Activated CD4-positive, alpha-beta T cell treated with anti-CD3 and anti-CD28 coated beads, Interleukin-2, amount 50 U/mL, for 16 hours (primary cell): ENCODE data around the gene PI4KA.
A peak's percentile ranks its signal among the peaks of the same experiment; 100 is the strongest.

ENCODE experiments used
- DNase-seq: peaks from one replicate; pipeline ENCODE4 v3.0.0-alpha.2; 2020

The PI4KA gene

DNA sequence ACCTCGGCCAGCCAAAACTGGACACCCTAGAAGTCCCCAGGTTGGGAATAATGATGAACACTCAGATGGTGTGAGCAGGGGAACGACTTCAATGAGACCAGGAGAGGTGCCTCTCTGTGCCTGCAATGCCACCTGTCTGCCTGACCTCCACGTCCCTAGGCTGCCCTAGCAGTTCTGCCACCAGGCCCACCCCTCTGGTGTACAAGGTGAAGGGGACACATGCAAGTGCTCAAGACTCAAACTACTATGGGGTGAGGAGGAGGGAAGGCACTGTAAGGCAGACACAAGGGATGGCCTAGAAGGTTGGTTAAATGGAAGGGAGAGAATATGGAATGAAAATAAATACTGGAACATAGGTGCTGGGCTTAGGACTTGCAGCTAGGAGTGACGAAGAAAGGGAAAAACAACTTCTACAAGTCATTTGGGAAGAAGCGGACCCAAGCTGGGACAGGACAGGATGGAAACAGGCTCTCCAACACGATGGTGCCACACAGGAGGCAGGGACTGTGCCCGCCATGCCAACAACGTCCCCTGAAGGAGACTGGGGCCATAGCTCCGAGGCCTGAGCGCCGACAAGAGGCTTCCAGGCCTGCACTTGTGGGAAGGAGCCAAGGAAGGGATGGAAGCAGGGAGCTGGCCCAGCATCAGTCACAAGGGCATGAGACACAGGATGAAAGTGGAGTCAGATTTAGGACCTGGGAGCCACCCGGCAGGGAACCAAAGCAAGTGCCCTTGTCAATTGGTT is 66.2 kb downstream of the PI4KA start:
- DNase-seq: no peak

- no peak for DNase-seq
These were observed 69.8 kb downstream of the PI4KA start for GRCh38 chr22:20788627-20789344.

GRCh38 chr22:20787746-20788626 is 70.6 kb downstream of the PI4KA start:
- no peak for DNase-seq

DNA sequence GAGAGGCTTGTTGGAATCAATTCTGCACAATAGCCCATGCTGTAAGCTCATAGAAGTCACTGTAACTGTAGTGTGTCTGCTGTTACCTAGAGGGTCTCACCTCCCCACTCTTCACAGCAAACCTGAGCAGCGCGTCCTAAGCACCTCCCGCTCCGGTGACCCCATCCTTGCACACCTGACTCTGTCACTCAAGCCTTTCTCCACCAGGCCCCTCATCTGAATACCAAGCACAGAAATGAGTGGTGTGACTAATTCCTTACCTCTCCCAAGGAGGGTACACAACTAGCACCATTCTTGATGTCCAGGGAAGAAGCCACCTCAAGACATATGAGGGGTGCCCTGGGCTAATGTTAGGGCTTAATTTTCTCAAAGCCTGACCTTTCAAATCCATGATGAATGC is 71.4 kb downstream of the PI4KA start:
- DNase-seq: no peak

DNA sequence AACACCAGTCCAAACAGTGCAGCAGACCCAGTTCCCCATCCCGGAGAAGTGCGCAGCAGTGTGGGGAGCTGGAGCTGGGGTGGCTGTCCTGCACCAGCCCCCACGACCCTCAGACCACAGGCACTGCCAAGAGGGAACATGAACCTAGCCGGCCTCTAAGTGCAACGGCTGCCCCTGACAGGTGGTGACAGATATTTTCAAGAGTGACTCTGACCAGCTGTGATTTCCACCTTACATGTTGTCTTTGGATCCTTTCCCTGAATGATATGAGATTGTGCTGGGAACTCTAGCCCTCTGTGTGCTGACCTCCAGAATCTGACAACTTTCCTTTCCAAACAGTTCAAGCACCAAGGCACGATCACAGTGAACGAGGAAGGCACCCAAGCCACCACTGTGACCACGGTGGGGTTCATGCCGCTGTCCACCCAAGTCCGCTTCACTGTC is 72.1 kb downstream of the PI4KA start:
- no peak for DNase-seq

- DNase-seq: no peak
These were observed 72.6 kb downstream of the PI4KA start for GRCh38 chr22:20786048-20786447.

GRCh38 chr22:20785415-20785814 is 73.2 kb downstream of the PI4KA start:
- DNase-seq: no peak

DNA sequence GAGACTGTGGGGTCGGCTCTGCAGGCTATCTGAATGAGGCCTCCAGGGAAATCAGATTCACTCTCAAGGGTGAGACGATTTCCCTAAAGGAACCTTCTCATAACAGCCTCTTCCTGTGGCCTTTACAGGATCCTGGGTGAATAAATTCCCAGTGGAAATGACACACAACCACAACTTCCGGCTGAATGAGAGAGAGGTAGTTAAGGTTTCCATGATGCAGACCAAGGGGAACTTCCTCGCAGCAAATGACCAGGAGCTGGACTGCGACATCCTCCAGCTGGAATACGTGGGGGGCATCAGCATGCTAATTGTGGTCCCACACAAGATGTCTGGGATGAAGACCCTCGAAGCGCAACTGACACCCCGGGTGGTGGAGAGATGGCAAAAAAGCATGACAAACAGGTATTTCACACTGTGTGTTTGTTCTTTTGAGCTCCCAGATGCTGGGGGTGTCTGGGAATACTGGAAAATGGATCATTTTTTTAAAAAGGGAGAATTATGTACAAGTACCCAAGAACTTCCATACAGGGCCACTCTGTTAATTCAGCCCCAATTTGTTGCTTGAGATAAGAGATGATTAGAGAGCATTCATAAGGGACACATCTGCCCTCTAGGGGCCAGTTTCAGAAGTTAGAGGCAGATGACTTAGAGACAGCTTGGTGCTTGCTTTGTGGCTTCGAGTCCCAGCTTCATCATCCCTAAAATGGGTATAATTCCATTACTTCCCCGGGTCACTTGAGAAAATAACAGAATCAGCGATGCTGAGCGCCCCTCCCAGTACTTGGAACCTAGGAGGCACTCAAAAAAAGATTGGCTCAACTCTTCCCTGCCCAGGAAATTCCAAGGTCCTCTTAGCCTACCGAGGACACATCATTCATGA is 74.5 kb downstream of the PI4KA start:
- DNase-seq: peak; percentile 59

- no peak for DNase-seq
These were observed 75.3 kb downstream of the PI4KA start for GRCh38 chr22:20783300-20783673.

- no peak for DNase-seq
These were observed 75.9 kb downstream of the PI4KA start for GRCh38 chr22:20782596-20783299.

- DNase-seq: no peak
These were observed 76.5 kb downstream of the PI4KA start for GRCh38 chr22:20782083-20782482.

GRCh38 chr22:20781272-20781990 is 77.2 kb downstream of the PI4KA start:
- DNase-seq: peak; percentile 72

DNA sequence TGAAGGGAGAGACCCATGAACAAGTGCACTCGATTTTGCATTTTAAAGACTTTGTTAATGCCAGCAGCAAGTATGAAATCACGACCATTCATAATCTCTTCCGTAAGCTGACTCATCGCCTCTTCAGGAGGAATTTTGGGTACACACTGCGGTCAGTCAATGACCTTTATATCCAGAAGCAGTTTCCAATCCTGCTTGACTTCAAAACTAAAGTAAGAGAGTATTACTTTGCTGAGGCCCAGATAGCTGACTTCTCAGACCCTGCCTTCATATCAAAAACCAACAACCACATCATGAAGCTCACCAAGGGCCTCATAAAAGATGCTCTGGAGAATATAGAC is 78.8 kb downstream of the PI4KA start:
- DNase-seq: no peak

DNA sequence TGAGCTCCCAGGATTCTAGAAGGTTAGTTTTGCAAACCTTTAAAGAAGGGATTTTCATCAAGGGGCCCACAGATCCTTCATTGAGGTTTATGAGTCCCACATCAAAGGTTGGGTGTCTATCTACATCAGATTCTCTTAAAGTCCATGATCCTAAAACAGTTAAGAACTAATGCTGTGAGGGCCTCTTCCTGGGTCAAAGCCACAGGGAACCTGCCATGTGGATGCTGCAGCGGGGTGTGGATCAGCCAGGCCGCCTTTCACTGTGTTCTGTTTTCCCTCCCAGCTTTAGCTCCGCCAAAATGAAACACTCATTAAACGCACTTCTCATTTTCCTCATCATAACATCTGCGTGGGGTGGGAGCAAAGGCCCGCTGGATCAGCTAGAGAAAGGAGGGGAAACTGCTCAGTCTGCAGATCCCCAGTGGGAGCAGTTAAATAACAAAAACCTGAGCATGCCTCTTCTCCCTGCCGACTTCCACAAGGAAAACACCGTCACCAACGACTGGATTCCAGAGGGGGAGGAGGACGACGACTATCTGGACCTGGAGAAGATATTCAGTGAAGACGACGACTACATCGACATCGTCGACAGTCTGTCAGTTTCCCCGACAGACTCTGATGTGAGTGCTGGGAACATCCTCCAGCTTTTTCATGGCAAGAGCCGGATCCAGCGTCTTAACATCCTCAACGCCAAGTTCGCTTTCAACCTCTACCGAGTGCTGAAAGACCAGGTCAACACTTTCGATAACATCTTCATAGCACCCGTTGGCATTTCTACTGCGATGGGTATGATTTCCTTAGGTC is 79.4 kb downstream of the PI4KA start:
- DNase-seq: no peak

DNA sequence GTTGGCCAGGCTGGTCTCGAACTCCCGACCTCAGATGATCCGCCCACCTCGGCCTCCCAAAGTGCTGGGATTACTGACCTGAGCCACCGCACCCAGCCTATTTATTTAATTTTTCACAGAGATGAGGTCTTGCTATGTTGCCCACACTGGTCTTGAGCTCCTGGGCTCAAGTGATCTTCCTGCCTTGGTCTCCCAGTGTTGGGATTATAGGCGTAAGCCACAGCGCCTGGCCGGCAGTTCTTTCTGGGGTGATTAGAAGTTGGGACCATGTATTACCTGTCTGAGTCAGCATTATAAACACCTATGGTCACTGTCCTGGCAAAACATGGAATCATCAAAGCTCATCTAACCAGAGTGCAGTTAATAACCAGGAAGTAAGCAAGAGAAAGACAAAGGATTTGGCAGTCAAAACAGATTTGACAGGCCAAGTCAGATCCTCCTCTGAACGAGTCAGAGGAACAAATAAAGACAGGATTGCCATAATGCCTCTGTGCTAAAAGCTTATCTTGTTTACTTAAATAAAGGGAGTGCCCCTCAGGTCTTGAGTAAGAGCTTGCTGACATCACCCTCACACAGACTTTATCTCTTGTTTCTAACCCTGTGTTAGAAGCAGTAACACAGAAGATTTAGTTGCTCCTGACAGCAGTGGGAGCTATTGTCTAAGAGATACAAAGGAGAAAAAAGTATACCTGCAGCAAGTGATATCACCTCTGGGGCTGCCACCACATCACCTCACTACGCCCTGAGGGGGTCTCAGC is 81.0 kb downstream of the PI4KA start:
- DNase-seq: peak; percentile 31

DNA sequence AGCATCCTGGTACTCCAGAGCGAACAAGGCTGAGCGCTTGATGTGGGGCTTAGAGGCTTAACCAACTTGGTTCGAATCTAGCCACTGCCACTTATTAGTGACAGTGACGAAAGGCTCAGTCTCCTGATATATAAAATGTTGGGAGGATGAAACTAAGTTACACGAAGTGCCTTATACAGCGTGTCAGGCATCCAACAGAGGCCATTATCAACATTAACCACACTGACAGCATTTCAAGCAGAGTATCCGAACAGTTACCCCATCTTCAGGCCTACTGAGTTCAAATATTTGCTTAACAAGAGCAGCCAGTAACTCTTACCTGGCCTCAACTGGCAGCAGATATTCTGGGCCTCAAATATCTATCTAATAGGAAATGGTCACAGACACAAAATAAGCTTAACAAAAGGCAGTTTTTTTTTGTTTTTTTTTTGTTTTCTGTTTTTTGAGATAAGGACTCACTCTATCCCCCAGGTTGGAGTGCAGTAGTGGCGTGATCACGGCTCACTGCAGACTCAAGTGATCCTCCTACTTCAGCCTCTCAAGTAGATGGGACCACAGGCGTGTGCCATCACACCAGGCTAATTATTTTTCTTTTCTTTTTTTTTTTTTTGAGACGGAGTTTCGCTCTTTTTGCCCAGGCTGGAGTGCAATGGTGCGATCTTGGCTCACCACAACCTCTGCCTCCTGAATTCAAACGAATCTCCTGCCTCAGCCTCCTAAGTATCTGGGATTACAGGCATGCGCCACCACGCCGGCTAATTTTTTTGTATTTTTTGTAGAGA is 81.8 kb downstream of the PI4KA start:
- DNase-seq: no peak

- no peak for DNase-seq
These were observed 83.2 kb downstream of the PI4KA start for GRCh38 chr22:20775342-20775895.

DNA sequence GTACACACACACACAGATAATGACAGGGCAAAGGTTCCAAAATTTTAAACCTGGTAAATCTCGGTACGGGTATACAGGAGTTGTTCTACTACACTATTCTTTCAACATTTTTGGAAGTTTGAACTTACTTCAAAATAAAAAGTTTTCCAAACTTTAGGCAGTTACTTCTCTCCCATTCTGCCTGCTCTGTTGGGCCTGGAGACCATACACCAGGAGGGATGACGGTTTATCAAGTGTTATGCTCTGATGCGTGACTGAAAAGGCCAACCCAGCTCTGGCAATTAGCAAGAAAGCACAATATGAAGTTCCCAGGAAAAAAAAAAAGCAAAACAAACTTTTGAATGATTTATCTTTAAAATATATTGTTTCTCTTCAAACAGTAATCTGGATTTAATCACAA is 83.7 kb downstream of the PI4KA start:
- DNase-seq: no peak
